Astrocyte of the cerebellum (primary cell): ENCODE data around the gene CMBL.

ENCODE experiments used
- DNase-seq: peaks from one replicate; pipeline ENCODE4 v3.0.0-alpha.2; 2011; ENCODE audit warnings: low read depth
- H3K4me3 ChIP-seq: 2 replicates; pipeline ENCODE4 v1.5.1; 2011; ENCODE audit warnings: mild to moderate bottlenecking, low read depth, low read length, moderate library complexity
- in situ Hi-C: cut with HindIII; loops from 2 replicates; pipeline ENCODE4 v1.10.0; 2017; ENCODE audit warnings: low sequenced_read_pairs
- TF ChIP-seq, protein P1 (sequence below): IDR thresholded peaks from 2 replicates; pipeline ENCODE4 v1.5.1; 2012; ENCODE audit warnings: low read length, low read depth, moderate library complexity, mild to moderate bottlenecking; ENCODE audit errors: missing control alignments

Gene CMBL

DNA sequence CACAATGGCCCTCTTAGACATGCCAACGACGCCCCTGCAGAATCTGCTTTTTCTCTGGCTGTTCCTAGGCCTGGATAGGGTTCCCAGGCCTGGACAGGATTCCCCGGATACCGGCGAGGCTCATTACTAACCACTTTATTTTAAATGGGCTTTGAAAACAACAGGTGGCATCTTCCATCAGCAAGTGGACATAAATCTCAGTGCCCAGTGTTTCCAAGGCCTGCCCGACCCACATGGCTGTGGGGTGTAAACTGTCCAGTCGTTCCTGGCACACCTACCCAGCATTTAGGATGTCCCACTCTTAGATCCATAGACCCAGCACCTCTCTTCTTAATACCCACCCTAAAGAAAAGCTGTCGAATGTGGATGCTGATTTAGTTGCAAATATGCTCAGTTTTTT is 896 bp downstream of the CMBL start:
- in situ Hi-C loops: no loop called here
- DNase-seq: no peak
- TF ChIP-seq, protein P1, sequence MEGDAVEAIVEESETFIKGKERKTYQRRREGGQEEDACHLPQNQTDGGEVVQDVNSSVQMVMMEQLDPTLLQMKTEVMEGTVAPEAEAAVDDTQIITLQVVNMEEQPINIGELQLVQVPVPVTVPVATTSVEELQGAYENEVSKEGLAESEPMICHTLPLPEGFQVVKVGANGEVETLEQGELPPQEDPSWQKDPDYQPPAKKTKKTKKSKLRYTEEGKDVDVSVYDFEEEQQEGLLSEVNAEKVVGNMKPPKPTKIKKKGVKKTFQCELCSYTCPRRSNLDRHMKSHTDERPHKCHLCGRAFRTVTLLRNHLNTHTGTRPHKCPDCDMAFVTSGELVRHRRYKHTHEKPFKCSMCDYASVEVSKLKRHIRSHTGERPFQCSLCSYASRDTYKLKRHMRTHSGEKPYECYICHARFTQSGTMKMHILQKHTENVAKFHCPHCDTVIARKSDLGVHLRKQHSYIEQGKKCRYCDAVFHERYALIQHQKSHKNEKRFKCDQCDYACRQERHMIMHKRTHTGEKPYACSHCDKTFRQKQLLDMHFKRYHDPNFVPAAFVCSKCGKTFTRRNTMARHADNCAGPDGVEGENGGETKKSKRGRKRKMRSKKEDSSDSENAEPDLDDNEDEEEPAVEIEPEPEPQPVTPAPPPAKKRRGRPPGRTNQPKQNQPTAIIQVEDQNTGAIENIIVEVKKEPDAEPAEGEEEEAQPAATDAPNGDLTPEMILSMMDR: no peak
- peak overlapping the region; percentile 57 for H3K4me3 ChIP-seq

DNA sequence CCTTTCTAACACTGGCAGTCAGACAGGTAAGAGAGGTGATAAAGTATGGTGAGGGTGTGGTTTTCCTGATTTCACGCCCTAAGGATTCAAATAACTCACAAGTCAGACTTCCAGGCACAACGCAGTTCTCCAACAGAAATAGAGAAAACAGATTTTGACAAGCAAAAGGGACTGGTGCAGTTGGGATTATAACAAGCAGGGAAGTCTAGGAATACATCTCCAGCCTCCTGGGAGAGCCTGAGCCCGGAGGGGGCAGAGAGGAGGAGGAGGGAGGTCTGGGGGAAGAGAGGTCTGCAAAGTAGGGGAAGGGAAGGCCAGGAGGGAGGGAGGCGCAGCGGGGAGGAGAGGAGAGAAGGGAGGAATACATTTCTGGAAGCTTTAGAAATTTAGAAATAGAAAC is 1.6 kb downstream of the CMBL start:
- in situ Hi-C loops: no loop called here

DNA sequence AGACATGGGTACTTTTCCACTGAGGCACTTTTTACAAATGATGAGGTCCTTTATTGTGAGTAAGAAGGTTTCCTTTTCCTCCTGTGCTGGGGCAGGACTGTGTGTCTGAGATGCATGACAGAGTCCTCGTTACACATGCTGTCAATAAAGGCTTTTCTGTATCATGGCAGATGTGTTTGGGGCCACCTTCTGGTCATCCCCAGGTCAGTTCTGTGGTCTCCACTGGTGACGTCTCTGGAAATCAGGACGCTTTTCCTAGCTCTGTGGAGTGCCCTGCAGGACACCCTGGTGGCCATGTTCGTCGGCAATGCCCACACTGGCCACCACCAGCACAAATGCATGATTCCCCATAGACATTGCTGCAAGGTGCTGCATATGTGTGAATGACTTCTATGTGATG is 2.8 kb downstream of the CMBL start:
- no peak for DNase-seq
- TF ChIP-seq, protein P1: no peak
- in situ Hi-C loops: no loop called here
- no peak overlapping the region for H3K4me3 ChIP-seq

More for the DNA sequence above, 1.6 kb downstream of the CMBL start:
- no peak for DNase-seq
- peak overlapping the region; percentile 57 for H3K4me3 ChIP-seq
- TF ChIP-seq, protein P1: no peak

DNA sequence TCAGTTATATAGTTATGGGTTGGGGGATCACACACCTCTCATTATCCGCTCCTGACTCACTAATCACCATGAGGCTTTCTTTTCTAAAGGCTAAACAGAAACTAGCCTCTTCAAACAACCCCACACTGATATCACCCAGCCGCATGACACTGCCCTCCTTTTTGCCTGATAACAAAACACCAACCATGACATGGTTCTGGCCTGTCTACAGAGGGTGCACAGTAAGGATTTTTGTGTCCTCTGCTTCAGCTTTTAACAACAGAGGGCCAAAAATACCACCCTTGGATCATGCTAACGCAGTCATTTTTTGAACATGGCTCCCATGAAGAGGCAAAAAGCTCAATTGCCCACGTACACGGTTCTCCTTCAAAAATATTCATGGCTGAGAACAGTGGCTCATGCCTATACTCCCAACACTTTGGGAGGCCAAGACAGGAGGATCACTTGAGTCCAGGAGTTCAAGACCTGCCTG is 4.0 kb downstream of the CMBL start:
- in situ Hi-C loops: no loop called here
- TF ChIP-seq, protein P1: no peak
- no peak overlapping the region for H3K4me3 ChIP-seq
- no peak for DNase-seq

DNA sequence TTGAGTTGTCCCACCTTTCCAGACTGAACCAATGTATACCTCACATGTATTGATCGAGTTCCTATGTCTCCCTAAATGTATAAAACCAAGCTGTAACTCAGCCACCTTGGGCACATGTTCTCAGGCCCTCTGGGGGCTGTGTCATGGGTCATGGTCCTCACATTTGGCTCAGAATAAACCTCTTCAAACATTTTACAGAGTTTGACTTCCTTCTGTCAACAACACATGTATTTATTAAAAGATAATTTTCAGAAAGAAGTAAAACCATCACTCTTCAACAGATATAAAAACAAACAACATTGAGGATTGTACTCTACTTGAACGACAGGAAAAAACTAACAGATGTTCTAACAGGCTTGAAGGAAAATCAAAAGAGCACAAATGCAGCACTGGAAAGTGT is 4.5 kb downstream of the CMBL start:
- in situ Hi-C loops: no loop called here
- H3K4me3 ChIP-seq: no peak overlapping the region
- no peak for DNase-seq
- TF ChIP-seq, protein P1: no peak

DNA sequence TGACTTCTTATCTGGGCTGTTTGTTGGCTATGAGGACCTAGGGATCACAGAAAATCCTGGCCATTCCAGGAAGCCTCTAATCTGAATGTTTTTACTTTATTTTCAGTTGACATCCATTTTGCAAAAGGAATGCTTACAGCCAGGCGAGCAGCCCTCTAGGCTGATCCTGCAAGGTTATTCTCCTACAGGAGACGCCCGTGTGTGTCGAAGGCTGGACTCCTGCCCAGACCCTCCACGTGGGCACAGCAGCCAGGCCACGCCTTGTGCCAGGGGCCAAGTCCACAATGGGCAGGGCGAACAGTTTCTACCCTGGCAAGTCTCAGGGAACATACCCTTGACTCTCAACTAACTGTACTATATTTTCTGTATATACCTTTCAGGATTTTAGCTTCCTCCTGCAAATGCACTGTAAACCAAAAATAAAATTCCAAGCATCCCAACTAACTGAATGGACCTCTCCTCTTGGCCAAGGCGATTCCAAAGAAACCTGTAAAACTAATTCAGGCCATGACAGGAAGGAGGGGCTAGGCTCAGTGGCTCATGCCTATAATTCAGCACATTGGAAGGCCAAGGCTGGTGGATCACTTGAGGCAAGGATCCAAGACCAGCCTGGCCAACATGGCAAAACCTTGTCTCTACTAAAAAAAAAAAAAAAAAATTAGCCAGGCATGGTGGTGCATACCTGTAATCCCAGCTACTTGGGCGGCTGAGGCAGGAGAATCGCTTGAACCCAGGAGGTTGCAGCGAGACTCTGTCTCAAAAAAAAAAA is 5.7 kb downstream of the CMBL start:
- H3K4me3 ChIP-seq: no peak overlapping the region
- in situ Hi-C loops: no loop called here
- TF ChIP-seq, protein P1: no peak
- DNase-seq: no peak
